GM21723 (cell line): ENCODE results near the gene ATP23.

Experiments used
- ATAC-seq: cut with Tn5 transposase; IDR thresholded peaks from one replicate; pipeline ENCODE4 v1.9.1; 2021; ENCODE audit warnings: mild to moderate bottlenecking, moderate library complexity; ENCODE audit not compliant: unreplicated experiment

Gene ATP23

DNA sequence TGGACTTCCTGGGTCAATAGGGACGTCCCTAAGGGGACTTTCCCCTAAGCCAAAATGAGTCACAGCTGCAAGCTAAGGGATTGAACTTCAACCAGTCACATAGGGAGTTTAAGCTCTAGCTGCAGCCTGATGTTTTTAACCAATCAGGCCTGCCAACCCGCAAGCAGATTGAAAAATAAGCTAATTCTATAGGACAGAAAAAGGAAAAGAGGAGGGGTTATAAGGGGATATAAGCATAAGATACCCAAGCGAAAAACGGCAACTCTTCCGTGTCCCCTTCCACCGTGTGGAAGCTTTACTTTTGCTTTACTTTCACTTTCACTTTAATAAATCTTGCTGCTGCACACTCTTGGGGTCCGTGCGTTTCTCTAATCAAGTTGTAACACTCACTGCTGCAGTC is 24.4 kb downstream of the ATP23 start:
- no peak for ATAC-seq

DNA sequence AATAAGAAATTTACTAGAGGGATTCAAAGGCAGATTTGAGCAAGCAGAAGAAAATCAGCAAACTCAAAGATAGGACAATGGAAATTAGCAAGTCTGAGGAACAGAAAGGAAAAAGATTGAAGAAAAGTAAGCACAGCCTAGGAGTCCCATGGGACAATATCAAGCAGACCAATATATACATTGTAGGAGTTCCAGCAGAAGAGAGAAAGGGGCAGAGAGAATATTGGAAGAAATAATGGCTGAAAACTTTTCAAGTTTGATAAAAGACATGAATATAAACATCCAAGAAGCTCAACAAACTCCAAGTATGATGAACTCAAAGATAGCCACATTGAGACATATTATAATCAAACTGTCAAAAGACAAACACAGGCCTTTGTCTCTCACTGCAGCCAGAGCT is 25.2 kb downstream of the ATP23 start:
- no peak for ATAC-seq

DNA sequence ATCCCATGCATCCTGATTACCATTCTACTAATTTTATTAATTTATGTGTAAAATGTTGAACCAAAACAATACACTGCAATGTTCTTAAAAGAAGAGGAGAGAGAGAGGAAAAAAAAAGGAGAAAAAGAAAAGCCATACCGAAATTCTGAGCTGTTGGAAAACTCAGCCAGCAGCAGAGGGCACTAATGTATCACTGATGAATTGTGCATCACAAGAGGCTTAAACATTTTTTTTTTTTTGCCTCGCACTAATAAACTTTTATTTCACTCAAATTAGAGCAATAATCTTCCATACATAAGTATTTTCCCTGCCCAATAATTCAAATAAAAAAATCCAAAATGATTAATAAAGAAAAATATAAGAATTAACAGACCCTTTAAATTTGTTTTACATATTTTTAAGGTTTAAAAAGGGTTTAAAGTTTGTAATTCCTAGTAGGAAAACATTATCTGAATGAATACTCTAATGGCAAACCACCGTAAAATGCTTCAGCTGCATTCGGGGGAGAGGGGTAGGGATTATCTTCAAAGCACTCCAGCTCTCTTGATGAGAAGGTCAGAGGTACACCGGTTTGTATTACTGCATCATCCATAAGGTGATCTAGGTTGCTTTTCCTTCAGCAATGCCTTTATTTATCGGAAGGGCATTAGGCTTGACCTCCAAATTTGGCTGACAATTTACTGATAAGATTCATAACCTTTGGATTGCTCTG is 41.9 kb downstream of the ATP23 start:
- ATAC-seq: no peak

DNA sequence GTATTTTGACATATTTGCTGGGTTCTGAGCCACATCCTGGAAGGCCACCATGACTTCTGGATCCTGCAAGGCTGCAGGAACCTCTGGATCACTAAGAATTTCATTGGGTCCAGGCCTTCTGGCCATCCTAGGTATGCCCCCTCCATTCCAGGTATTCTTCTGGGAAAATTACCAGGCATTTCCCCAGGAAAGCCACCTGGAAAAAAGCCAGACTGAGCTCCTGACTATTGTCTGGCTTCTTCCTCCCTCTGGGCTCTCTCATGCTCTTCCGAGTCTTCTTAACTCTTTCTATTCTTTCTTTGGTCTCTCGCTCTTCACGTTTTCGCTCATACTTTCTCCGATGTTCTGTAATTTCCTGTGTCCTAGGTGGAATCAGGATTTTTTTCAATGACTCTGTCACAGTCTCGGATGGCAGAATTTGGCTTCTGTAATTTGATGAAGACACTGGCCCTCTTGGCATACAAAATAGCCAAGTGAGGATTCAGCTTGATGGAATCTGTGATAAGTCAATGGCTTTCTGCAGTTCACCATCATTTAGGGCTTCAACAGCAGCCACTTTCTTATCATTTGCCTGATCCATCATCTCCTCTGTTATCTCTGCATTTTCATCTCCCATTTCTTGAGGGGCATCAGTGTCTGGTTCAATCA is 42.6 kb downstream of the ATP23 start:
- no peak for ATAC-seq

DNA sequence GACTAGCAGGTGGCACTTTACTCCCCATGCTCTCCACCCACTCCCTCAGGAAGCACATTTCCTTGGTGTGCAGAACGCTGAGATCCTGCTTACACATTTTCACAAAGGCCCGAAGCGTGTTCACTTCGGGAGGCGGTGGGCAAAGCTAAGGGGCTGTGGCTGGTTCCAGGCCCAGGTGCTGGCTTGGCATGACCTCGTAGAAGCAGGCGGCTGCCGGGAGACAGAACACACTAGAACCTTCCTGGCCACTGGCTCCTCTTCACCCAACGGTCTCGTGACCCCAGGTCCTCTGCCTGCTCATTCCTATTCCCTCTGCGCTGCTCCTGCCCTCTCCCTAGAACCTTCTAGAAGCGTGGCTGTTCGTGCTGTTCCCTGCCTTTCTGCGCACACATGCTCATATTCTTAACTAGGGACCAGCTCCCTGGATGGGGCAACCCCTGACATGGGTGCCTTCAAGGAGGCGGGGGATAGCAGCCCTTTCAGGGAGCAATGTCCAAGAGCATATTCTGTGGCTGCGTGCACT is 43.3 kb downstream of the ATP23 start:
- ATAC-seq: no peak

DNA sequence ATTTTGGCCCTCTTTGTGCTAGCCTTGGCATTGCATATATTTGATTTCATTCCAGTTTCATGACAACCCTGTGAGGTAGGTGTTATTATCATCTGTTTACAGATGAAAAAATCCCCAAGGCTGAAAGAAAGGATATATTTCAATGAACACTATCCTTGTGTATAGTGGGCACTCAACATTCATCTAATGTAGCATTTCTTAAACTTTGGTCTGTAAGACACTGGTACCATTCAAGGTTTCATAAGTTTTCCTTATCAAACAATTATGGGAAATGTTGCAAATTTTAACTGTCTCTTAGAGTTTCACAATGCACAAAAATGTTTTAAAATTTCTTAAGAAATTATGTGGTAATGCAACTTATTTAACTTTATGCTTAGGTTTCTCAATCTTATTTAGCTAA is 44.3 kb downstream of the ATP23 start:
- ATAC-seq: no peak

DNA sequence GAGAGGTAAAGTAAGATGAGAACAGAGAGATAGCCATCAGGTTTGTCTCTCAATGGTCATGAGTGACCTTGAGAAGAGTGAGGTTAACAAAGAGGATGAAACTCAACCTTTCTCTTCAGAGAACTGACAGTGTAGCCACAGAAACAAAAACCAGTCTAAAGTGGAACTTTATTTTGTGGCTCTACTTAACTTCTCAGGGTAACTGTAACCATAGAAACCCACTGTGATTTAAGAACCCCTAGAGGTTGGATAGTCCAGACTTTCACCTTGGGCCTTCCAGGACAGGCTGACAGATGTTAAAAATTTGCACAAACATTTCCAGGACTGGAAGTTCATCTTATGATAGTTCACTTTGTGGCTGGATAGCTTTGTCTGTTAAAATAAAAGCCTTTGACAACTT is 48.5 kb downstream of the ATP23 start:
- no peak for ATAC-seq

DNA sequence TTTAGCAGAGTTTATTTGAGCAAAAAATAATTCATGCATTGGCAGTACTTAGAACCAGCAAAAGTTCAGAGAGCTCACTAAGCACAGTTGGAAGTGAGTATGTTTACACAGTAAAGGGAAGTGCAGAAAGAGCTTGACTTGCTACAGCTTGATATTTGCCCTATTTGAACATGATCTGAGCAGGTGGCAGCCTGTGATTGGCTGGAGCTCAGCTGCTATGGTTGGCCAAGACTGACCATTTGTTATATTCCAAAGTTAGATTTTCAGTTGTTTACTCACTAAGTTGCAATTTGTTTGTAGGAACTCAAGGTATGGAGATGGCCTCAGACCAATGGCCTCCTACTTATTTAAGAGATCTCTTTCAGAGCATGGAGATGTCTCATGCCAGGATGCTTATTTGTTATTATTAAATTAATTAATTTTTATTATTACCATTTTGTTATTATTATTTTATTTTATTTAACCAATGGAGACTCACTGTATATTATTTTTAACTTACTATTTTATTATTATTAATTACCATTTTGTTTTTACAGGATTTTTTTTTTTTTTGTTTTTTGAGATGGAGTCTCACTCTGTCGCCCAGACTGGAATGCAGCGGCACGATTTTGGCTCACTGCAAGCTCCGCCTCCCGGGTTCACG is 49.0 kb downstream of the ATP23 start:
- no peak for ATAC-seq

DNA sequence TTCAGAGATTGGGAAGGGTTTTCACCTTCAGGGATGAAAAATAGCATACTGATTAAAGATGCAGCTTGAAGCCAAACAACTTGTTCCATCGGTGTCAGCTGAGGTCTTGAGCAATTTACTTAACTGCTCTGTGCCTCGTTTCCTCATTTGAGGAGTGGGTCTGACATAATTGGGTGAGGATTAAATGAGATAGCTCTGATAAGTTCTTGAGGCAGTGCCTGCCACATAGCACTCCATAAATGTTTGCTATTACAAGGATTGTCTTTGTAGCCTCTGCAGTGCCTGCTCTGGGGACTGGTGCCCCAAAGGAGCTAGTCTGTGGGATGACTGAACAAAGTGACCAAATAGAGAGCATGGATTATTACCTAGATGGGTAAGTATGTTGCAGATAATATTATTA is 50.6 kb downstream of the ATP23 start:
- no peak for ATAC-seq

DNA sequence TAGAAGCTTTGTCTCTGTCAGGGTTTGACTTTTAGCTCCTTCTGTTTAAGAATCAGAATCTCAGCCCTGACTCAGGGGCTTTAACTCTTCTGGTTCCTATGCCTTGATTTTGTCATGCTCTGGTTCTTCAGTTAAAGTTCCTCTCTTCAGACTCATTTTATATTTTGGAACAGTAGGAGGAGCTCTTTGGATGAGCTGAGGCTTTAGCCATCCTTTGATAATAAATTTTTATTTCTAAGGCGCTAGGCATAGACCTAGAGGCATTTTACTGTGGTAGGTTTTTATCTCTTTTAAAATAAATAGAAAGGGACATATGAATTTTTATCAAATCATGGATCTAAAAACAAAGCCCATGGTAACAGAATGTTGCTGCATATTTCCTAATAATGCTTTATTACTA is 51.7 kb downstream of the ATP23 start:
- no peak for ATAC-seq

DNA sequence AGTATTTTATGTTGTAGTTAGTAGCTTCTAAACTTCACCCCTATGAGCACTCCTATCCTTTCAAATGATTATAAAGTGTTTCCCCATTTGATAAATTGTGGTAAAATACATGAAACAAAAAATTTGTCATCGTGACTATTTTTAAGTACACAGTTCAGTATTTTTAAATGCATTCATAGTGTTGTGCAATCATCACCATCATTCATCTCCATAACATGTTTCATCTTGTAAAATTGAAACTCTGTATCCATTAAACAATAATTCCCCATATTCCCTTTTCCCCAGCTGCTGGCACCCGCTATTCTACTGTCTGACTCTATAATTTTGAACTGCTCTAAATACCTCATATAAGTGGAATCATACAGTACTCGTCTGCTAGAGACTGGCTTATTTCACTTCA is 52.5 kb downstream of the ATP23 start:
- ATAC-seq: no peak

DNA sequence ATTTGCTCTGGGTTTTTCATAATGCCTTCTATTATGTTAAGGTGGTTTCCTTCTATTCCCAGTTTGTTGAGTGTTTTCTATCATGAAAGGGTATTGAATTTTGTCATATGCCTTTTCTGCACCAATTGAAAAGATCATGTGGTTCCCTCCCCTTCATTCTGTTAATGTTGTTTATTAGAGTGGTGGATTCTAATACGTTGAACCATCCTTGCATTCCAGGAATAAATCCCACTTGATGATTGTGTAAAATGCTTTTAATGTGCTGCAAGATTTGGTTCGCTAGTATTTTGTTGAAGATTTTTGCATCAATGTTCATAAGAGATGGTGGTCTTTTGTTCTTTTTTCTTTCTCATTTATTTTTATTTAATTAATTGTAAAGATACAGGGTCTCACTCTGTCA is 55.2 kb downstream of the ATP23 start:
- no peak for ATAC-seq

DNA sequence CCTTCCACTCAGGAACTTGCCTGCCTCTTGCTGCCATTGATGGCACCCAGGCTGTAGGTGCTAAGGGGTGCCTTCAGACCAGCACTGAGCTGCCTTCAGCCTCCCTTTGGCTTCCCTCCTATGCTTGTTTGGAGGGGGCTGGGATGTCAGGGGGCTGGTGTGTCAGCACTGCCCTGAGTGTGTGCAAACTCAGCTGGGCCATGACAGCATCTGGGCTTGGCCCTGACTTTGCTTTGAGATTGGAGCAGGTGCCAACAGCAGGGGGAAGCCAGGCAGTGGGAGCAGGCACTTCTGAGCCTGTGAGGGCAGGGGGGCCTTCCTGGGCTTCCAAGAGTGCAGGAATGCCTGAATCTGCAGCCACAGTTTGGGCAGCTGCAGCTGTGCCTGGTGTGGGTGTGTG is 56.9 kb downstream of the ATP23 start:
- no peak for ATAC-seq

DNA sequence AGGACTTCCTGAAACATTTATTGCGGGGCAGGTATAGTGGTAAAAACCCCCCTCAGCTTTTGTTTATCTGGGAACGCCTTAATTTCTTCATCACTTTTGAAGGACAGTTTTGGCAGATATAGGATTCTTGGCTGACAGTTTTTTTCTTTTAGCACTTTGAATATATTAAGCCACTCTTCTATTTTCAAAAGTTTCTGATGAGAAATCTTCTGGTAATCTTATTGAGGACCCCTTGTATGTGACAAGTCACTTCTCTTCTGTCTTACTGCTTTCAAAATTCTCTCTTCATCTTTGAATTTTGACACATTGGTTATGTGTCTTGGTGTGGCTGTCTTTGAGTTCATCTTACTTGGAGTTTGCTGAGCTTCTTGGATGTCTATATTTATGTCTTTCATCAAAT is 59.1 kb downstream of the ATP23 start:
- no peak for ATAC-seq

DNA sequence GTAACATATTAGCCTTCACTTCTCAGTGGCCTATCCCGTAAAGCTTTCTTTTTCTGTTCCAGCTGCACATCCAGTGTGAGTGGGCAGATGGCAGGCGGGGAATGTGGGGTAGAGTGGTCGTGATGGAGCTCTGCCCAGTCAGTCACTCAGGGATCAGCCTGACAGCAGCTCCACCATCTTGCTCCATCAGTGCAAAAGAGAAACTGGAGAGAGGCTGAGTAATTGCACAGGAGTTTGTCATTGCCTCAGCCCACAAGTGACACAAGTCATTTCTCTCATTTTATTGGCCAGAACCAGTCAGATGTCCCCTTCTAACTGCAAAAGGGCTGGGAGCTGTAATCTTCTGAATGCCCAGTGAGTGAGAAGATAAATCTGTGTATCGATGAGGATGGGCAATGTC is 66.5 kb downstream of the ATP23 start:
- ATAC-seq: no peak

DNA sequence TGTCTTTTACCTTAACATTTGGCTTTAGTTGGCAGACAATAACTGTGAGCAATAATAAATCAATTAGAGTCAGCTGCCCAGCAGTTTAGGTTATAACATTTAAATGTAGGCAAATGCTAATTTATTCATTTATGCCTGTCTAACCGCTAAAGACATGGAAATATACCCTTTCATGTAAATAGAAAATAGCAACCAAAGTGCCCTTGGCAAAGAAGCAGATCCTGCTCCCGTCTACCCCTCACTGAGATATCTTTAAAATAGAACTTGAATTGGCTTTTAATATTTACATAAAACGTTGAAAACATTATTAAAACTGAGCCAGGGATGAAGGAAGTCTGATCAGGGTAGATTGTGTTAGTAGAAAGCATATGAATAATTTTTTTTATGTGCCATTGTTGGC is 67.3 kb downstream of the ATP23 start:
- no peak for ATAC-seq
